GM23338 (cell line): ENCODE results near the gene ITCH.

ENCODE experiments used
- CREB1 ChIP-seq: fragments of 250-450 bp; sonication (Bioruptor Pico); IDR thresholded peaks from 2 replicates; pipeline ENCODE4 v1.5.0; 2020; ENCODE audit warnings: low read depth, mild to moderate bottlenecking, moderate library complexity
- CTCF ChIP-seq, 2 experiments: fragments of 200-600 bp in 1 of 2; sonication (generic) in 1 of 2; conservative IDR thresholded peaks; 2 replicates each; pipeline versions ENCODE4 v1.5.1 to v1.6.1; 2016 to 2017; ENCODE audit warnings: antibody characterized with exemption in 2 of 2, low read depth in 2 of 2, mild to moderate bottlenecking in 2 of 2, moderate library complexity in 1 of 2
- ETS1 ChIP-seq: IDR thresholded peaks from 2 replicates; pipeline ENCODE4 v1.6.1; 2016; ENCODE audit warnings: antibody characterized with exemption
- EZH2 ChIP-seq: fragments of 200-600 bp; sonication (generic); IDR thresholded peaks from one replicate; pipeline ENCODE4 v1.8.0; 2017; ENCODE audit warnings: antibody characterized with exemption, mild to moderate bottlenecking, low read depth; ENCODE audit not compliant: unreplicated experiment
- EZH2phosphoT487 ChIP-seq: fragments of 200-600 bp; sonication (generic); IDR thresholded peaks from one replicate; pipeline ENCODE4 v1.8.1; 2018; ENCODE audit warnings: antibody characterized with exemption; ENCODE audit not compliant: unreplicated experiment
- JUNB ChIP-seq: IDR thresholded peaks from one replicate; pipeline ENCODE4 v1.6.1; 2016; ENCODE audit warnings: antibody characterized with exemption; ENCODE audit not compliant: unreplicated experiment
- NANOG ChIP-seq: IDR thresholded peaks from 2 replicates; pipeline ENCODE4 v1.6.1; 2016; ENCODE audit warnings: antibody characterized with exemption, borderline replicate concordance
- POLR2AphosphoS5 ChIP-seq: IDR thresholded peaks from 2 replicates; pipeline ENCODE4 v1.6.1; 2016; ENCODE audit warnings: antibody characterized with exemption, low read depth
- STAT1 ChIP-seq: IDR thresholded peaks from one replicate; pipeline ENCODE4 v1.6.1; 2016; ENCODE audit warnings: antibody characterized with exemption; ENCODE audit not compliant: unreplicated experiment
- ZNF114 ChIP-seq: fragments of 250-450 bp; sonication (Bioruptor Pico); IDR thresholded peaks from 2 replicates; pipeline ENCODE4 v1.5.0; 2020; ENCODE audit warnings: mild to moderate bottlenecking, moderate library complexity
- ZNF331 ChIP-seq: fragments of 250-450 bp; sonication (Bioruptor Pico); IDR thresholded peaks from 2 replicates; pipeline ENCODE4 v1.5.0; 2020; ENCODE audit warnings: low read depth, mild to moderate bottlenecking, moderate library complexity
- ZNF462 ChIP-seq: fragments of 250-450 bp; sonication (Bioruptor Pico); IDR thresholded peaks from 2 replicates; pipeline ENCODE4 v1.5.0; 2020; ENCODE audit warnings: mild to moderate bottlenecking, moderate library complexity
- TF ChIP-seq, protein P1 (sequence below): IDR thresholded peaks from one replicate; pipeline ENCODE4 v1.6.1; 2018; ENCODE audit warnings: antibody characterized with exemption; ENCODE audit not compliant: unreplicated experiment

DNA sequence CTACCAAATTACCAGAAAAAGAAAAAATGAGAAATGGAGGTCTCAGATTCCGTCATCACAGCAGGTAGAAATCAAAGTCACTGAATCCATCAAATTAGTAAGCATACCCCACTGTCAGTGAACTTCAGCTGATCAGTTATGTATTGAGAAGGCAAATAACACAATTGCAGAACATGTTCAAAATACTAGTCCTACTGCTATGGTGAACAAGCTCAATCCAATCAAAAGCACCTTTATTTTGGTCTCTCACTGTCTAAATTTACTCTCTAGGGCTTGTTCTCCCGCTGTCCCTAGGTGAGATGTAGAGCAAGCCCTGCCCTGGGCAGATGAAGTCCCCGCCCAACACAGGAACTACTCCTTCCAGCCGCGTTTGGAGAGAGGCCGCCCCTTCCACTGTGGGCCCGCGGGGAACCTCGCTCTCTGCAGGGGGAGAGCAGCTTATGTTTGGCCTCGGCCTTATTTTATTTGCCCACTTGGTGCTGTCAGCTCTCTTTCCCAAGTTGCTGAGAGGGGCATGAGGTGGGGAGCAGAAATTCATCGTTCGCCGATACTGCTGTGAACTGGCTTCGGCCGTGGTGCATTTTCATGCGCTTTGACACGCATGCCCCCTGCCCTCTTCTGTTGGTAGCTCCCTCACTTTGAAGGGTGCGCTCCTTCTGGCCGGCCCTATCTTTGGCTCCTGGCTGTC, 181.2 kb downstream of the ITCH start:
- TF ChIP-seq CTCF (conservative IDR thresholded peaks at IDR 0.05; ENCODE audit: low read depth in 2 of 2) (0 out of 4 replicates have a peak, but pooled peaks of 1 of the 2 experiments have one; percentile 14), EZH2 (no peak), POLR2AphosphoS5 (no peak), EZH2phosphoT487 (no peak), ETS1 (no peak), JUNB (no peak), CREB1 (CRISPR knock-in tag) (no peak), ZNF462 (no peak), NANOG (no peak), ZNF114 (CRISPR knock-in tag) (no peak), STAT1 (no peak), ZNF331 (no peak)
- TF ChIP-seq, protein P1, sequence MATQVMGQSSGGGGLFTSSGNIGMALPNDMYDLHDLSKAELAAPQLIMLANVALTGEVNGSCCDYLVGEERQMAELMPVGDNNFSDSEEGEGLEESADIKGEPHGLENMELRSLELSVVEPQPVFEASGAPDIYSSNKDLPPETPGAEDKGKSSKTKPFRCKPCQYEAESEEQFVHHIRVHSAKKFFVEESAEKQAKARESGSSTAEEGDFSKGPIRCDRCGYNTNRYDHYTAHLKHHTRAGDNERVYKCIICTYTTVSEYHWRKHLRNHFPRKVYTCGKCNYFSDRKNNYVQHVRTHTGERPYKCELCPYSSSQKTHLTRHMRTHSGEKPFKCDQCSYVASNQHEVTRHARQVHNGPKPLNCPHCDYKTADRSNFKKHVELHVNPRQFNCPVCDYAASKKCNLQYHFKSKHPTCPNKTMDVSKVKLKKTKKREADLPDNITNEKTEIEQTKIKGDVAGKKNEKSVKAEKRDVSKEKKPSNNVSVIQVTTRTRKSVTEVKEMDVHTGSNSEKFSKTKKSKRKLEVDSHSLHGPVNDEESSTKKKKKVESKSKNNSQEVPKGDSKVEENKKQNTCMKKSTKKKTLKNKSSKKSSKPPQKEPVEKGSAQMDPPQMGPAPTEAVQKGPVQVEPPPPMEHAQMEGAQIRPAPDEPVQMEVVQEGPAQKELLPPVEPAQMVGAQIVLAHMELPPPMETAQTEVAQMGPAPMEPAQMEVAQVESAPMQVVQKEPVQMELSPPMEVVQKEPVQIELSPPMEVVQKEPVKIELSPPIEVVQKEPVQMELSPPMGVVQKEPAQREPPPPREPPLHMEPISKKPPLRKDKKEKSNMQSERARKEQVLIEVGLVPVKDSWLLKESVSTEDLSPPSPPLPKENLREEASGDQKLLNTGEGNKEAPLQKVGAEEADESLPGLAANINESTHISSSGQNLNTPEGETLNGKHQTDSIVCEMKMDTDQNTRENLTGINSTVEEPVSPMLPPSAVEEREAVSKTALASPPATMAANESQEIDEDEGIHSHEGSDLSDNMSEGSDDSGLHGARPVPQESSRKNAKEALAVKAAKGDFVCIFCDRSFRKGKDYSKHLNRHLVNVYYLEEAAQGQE = no peak
